ENCODE data around the gene ENAH. TPM values are rescaled to one million over a fixed set of nuclear protein-coding genes. Genes with fewer than 3 reads are reported as not detected.
"Not testable (repeated sequence)": the region's sequence is repeated elsewhere in the genome, so short reads cannot be mapped to it uniquely, and the experiment has no call there.

Gene ENAH
- total RNA-seq, 1 donor from 2014 or later, result 104 TPM

DNA sequence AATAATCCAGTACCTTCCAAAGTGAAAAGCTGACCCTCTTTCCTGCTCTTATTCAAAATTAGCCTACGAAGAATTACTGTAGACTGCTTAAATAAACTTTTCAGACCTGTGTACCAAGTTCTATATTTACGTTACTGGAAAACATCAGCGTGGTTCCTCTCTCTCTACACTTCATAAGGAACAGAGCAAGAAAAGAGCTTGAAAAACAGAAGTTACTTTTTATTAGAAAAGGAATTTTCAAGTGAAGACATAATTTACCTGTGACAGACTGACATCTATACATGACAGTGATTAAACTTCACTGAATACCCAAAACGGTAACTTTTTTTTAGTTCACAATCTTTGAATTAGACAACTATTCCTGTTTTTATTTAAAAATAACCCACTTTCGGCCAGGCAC lies 2.7 kb downstream of the ENAH start:
- DNase-seq (ENCODE audit: low spot score), result no peak

DNA sequence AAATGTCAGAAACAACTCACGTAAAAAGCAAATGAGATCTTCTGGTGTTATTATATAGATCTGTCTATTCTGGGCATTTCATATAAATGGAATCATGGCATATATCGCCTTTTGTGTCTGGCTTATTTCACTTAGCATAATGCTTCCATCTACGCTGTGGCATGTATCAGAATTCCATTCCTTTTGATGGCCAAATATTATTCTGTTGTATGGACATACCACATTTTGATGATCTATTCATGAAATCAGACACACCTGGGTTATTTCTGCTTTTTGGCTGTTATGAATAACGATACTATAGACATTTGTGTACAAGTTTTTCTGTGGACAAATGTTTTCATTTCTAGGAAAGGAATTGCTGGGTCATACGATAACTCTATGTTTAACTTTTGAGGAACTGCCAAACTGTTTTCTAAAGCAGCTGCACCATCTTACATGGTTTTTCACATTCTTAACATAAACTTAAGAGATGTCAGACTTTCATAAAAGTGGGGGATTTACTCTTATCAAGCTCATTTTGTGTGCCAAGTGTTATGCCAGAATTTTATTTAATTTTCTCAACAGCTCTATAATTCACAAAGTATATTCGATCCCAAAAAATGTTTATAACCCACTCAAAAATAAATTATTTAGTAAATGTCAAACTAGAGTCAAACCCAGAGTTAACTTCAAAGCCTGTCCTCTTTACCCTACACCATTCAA lies 7.6 kb downstream of the ENAH start:
- DNase-seq (ENCODE audit: low spot score), result no peak

DNA sequence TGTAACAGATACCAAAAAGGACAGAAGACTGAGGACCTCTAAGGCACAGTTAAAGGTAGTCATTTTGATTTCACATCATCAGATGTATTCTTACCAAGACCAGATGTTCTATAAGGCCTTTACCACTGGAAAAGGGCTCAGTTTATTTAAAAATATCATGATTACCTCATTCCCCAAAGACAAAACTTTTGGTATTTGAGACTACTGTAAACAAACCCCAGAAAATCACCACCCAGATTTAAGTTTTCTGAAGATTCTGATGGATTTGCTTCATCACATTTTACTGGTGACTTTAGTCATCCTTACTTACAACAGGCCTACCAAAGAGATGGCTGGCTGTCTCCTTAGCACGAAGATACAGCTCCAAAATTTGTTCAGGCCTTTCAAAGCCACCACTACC lies 8.3 kb downstream of the ENAH start:
- no peak for DNase-seq (ENCODE audit: low spot score)

DNA sequence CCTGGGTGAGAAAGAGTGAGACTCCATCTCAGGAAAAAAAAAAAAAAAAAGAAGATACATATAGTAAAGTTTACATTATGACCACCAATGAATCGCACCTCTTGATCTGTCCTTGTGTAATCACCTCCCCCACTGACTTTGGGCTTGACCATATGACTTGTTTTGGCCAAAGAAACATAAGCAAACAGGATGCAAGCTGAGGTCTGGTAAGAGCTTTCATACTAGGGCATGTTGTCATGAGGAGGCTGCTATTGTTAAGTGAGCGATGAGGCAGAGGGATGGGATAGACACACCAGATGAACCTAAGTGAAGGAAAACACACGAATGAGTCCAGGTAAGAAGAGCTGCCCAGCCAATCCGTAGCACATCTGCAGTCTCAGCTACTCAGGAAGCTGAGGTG lies 10.7 kb downstream of the ENAH start:
- no peak for DNase-seq (ENCODE audit: low spot score)

DNA sequence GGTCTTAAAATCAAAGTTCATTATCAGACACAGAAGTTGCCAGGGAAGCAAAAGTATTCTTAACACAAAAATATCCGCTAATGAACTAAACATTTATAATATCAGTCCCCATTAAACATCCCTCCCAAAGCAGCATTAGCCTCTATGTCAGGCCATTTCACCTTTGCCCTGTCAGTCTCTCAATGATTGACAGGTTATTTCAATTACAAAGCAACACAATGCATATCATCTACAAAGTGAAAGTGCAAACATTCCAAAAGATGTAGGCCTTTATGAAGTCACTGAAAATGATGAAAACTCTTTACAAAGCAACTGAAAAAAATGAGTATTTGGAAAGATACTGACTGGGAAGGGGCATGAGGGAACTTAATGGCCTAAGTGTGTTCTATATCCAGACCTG lies 14.1 kb downstream of the ENAH start:
- no peak for DNase-seq (ENCODE audit: low spot score)

DNA sequence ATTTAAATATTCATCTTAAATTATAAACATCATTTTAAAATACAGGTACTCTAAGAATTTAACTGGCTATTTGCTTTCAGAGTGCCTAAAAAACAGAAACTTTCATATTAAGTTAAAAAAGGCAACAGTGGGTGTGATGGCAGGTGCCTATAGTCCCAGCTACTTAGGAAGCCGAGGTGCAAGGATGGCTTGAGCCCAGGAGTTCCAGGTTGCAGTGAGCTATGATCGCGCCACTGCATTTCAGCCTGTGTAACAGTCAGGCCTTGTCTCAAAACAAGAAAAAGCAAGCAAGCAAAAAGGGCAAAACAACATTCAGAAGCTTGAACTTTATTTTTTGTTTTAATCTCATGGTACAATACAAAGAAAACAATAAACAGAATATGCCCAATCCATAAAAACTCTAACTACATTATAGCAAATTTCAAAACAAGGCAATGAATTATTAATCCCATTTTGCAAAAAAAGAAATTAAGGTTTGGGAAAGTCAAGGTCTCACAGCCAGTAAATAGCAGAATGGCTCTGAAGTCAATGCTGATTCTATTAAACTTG lies 15.2 kb downstream of the ENAH start:
- DNase-seq (ENCODE audit: low spot score), result no peak

DNA sequence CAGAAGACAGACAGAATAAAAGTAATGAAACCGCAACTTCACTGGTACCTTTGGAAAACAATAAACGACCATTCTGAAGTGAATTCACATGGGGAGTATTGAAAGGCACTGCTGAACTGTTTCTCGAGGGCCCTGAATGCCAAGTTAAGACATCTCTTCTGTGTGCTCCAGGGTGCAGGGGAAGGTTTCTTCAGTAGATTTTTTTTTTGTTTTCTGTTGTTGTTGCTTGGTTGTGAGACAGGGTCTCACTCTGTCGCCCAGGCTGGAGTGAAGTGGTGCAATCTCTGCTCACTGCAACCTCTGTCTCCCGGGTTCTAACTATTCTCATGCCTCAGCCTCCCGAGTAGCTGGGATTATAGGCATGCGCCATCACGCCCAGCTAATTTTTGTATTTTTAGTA lies 15.9 kb downstream of the ENAH start:
- not testable (repeated sequence) for DNase-seq (ENCODE audit: low spot score)

DNA sequence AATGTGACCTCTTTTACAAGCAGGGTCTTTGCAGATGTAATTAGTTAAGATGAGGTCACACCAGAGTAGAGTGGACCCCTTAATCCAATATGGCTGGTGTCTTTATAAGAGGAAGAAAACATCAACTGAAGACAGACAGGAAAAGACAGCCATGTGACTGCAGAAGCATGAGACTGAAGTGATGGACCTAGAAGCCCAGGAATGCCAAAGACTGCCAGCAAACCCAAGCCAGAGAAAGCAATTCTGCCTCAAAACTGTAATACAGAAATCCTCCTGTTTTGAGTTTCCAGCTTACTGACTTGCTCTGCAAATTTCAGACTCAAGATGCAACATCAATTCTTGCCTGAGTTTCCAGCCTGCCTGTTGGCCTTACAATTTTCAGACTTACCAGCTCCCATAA lies 17.3 kb downstream of the ENAH start:
- no peak for DNase-seq (ENCODE audit: low spot score)

DNA sequence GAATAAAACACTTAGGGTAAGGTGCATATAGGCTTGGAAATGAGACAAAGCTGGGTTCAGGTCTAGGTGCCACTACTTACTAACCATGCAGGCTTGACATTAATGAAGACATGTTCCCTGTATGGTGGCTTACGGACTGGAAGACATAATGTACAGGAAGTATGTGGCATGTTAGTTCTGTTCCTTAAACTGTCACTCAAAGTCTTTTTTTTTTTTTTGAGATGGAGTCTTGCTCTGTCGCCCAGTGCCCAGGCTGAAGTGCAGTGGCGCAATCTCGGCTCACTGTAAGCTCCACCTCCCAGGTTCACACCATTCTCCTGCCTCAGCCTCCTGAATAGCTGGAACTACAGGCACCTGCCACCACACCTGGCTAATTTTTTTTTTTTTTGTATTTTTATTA lies 20.1 kb downstream of the ENAH start:
- not testable (repeated sequence) for DNase-seq (ENCODE audit: low spot score)

DNA sequence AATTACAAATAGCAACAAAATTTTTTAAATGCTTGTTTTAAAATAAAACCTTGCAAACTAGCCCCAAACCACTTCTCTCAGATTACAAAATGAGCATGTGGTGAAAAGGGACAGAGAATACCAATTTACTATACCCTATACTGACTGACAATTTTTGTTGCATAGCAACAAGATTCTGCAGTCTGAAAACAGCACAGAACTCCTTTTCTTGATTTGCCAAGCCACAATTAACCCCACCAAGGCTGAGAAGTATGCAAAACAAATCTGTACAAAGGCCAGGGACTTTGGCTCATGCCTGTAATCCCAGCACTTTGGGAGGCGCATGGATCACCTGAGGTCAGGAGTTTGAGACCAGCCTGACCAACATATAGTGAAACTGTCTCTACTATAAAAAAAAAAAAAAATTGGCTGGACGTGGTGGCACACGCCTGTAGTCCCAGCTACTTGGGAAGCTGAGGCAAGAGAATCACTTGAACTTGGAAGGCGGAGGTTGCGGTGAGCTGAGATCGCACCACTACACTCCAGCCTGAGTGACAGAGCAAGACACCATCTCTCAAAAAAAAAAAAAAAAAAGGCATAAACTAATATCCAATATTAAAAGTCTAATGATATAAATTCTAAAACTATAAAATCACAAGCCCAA lies 21.8 kb downstream of the ENAH start:
- DNase-seq (ENCODE audit: low spot score), result no peak

DNA sequence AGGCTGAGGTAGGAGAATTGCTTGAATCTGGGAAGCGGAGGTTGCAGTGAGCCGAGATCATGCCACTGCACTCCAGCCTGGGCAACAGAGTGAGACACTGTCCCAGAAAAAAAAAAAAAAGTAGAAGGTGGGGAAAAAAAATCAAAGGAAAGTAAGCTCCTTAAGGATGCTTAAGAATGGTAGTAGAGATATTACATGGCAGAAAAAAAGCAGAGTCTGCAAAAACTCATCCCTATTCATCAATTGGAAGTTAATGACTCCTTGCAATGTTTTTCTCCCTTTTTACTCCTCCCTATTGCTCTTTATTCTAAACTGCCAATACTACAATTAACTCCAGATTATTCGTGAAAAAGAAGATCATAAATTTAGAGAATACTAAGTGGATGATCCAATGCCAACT lies 23.4 kb downstream of the ENAH start:
- DNase-seq (ENCODE audit: low spot score), result no peak

DNA sequence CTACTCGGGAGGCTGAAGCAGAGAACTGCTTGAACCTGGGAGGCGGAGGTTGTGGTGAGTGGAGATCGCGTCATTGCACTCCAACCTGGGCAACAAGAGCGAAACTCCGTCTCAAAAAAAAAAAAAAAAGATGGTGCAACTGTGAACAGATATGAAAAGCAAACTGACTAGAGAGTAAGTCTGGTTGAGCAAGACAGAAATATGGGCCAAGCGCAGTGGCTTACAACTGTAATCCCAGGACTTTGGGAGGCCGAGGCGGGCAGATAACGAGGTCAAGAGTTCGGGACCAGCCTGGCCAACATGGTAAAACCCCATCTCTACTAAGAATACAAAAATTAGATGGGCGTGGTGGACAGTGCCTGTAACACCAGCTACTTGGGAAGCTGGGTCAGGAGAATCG lies 24.1 kb downstream of the ENAH start:
- DNase-seq (ENCODE audit: low spot score), result not testable (repeated sequence)

DNA sequence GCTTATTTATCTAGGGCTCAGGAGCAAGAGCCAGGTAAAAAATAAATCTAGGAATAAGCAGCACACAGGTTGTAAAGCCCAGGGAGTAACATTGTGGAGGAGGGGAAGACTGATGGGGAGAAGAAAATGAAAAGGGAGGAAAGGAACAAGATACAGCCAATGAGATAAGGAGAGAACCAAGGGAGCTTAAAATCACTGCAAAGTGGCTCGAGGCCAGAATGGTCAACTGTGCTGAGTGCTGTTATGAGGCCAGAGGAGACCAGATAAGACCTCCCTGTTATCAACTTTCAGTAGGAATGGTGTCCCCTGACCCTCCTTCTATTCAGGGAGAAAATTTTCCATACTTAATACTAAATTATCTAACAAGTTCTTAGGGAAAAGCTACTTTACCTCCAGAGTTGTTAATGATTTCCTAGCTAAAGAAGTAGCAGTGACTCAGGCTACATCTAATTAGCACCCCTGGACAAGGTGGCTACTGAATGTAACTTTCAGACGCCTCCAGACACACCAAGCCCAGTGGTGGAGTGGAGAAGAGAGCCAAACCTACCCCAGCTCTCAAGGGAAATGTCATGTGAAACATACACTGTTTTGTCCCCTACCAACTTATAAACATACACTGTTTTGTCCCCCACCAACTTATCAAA lies 25.5 kb downstream of the ENAH start:
- no peak for DNase-seq (ENCODE audit: low spot score)

DNA sequence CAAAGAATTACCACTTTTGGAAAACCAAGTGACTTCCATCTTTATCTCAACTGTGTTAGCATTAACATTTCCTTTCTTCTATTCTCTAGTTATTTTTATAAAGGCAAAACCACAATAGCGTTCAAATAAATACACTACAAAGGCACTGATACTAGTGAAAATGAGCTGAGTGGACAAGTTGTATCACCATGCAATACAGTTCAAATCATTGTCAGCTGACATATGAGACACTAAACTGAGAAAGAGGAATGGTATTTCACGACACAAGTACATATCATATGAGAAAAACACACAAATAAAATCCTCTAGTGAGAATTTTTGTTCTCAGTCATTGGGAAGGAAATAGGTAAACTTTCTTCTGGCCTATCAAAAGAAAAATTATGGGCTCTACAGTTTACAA lies 26.2 kb downstream of the ENAH start:
- DNase-seq (ENCODE audit: low spot score), result no peak

DNA sequence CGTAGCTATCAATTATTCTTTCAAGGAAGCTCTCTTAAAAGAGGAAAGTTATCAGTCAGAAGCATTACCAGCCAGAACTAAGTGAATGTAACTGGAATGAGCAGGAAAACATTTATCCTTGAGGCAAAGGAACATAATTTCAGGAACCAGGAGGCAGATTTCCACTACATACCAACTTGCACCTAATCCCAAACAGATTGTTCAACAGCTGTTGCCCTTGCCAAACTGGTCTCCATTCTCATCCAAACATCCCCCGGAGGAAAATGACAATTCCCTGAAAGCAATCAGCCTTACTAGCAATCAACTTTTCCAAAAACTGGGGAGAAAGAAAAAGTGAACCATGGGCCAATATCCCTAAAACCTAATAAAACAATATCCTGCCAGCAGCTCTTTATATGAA lies 35.0 kb downstream of the ENAH start:
- no peak for DNase-seq (ENCODE audit: low spot score)

DNA sequence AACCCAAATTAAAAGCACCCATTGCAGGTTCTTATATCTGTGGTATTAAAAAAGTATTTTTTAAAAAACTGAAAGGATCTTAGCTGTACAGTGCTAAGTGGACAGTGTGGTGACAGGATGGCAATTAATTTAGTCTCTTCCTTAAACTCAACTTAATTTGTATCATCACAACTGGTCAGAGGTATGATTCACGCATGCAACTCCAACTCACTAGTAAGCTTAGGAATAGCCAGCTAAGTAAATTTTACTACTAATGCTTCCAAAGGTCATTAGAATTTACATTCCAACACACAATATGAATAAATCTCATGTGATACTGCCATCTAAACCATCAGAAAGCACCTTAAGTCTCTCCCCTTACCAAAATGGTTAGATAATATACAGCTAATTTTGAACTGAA lies 35.4 kb downstream of the ENAH start:
- no peak for DNase-seq (ENCODE audit: low spot score)

DNA sequence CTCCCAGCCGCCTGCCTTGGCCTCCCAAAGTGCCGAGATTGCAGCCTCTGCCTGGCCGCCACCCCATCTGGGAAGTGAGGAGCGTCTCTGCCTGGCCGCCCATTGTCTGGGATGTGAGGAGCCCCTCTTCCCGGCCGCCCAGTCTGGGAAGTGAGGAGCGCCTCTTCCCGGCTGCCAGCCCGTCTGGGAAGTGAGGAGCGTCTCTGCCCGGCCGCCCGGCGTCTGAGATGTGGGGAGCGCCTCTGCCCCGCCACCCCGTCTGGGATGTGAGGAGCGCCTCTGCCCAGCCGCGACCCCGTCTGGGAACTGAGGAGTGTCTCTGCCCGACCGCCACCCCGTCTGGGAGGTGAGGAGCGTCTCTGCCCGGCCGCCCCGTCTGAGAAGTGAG lies 37.5 kb downstream of the ENAH start:
- DNase-seq (ENCODE audit: low spot score), result not testable (repeated sequence)

DNA sequence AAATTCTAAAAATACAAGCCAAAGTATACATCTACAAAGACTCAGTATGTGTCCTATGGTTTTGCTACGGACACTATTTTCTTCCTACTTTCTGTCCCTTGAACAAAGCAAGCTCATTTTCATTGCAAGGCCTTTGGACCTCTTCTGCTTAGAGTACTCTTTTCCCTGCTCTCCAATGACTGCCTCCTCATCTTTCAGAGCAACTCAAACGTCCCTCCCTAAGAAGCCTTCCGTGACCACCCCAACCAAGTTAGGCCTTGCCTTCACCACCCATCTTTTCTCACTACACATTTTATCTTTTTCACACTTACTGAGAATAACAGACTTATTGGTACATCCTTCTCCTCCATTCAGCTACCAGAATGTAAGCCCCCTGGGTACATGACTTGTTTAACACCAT lies 39.9 kb downstream of the ENAH start:
- DNase-seq (ENCODE audit: low spot score), result no peak

DNA sequence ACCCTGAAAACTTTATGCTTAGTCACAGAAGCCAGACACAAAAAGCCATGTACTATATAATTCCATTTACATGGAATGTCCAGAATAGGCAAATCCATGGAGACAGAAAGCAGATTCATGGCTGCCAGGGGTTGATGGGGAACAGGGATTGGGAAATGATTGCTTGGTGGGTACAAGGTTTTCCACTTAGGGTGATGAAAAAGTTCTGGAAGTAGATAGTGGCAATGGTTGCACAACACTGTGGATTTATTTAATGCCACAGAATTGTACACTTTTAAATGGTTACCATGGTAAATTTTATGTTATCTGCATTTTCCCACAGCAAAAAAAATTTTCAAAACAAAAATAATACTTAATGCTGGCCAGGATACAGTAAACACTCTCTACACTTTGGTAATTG lies 40.6 kb downstream of the ENAH start:
- DNase-seq (ENCODE audit: low spot score), result no peak

DNA sequence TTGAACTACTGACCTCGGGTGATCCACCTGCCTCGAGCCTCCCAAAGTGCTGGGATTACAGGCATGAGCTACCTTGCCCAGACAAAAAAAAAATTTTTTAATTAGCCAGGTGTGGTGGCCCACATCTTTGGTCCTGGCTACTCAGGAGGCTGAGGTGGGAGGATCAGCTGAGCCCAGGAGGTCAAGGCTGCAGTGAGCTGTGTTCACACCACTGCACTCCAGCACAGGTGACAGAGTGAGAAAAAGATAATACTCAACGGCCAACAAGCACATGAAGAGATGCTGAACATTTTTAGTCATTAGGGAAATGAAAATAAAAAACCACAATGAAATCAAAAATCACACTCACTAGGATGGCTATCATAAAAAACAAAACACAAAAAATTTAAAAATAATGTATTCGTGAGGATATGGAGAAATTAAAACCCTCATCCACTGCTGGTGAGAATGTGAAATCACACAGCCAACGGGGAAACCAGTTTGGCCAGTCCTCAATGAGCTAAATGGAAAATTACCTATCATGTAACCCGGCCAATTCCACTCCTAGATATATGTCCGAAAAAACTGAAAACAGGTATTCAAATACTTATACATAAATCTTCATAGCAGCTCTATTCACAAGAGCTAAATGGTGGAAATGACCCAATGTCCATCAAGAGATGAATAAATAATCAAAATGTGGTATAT lies 41.2 kb downstream of the ENAH start:
- DNase-seq (ENCODE audit: low spot score), result no peak

DNA sequence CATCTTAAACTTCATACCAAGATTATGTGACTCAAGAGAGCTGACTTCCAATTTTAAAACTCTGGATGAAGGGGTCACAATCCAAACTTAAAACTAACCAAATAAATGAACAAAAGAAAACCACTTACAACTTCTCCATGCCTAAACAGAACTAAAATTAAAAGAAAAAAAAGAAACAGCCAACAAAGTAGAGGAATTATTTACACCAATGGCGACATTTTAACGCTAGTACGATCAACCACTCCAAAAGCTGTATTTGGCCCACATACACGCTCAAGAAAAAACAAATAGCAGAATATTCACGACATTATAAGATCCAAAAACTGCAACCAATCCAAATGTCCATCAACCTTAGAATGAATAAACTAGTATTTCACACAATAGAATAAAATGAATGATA lies 42.4 kb downstream of the ENAH start:
- DNase-seq (ENCODE audit: low spot score), result no peak

DNA sequence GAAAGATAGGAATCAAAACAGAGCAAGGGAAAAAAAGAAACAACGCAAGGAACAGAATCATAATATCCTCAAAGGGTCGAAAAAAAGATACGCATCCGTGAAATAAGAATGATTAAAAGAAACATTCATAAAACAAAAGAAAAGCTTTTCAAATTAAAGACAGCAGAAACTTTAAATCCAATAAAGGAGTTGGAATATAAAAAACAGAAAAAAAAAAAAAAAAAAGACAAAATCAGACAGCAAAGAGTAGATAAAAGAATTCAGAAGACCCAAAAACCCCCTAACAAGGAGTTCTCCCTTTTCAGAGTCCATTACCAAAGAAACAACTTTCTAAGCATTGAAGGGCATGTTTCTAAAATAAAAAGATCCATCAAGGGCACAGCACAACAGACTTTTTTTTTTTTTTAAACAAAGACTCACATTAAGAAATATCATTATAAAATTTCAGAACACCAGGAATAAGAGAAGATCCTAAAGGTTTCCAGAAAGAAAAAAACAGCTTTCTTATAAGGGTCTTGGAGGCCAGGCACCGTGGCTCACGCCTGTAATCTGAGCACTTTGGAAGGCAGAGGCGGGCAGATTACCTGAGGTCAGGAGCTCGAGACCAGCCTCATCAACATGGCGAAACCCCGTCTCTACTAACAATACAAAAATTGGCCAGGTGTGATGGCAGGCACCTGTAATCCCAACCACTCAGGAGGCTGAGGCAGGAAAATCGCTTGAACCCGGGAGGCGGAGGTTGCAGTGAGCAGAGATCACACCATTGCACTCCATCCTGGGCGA lies 44.7 kb downstream of the ENAH start:
- no peak for DNase-seq (ENCODE audit: low spot score)

Measured in ureter (tissue), 1 donor.